K562 (cell line): Measurements from ENCODE around the gene DLGAP1. TPM values are rescaled to one million over a fixed set of nuclear protein-coding genes. Genes with fewer than 3 reads are reported as not detected.

Experiments used
- ATAC-seq: fragments of 200-7000 bp; cut with Tn5 transposase; 3 replicates; pipeline ENCODE4 v1.9.1; 2020; ENCODE audit warnings: moderate library complexity
- BruUV-seq: library from RNA; stranded (reverse); fragments of 400-500 nt; replicated peaks from 2 replicates; lab custom pipeline; 2021; lab: Mats Ljungman, UMichigan
- CTCF ChIA-PET: fragments of 300-600 bp; formaldehyde crosslinking; extraction: SDS; loops from one replicate; lab custom pipeline; 2021; ENCODE audit warnings: low intra/inter-chr PET ratio; lab: Yijun Ruan, JAX
- POLR2A ChIA-PET: fragments of 300-600, 350-650 bp; sonication (Branson Sonifier 250); formaldehyde crosslinking; extraction: SDS; loops from one replicate; lab custom pipeline; 2021; ENCODE audit warnings: antibody characterized with exemption, inconsistent platforms; lab: Yijun Ruan, JAX
- DNase-seq, 4 experiments: peaks; one replicate each; pipeline versions ENCODE4 v3.0.0 to v3.0.0-alpha.2; 2011 to 2018; ENCODE audit warnings: low spot score in 3 of 4, mixed read lengths in 3 of 4; ENCODE audit errors: extremely low read depth in 1 of 4
- FAIRE-seq: peaks from 2 replicates; lab custom pipeline; 2011; peaks lifted over from hg19 to GRCh38; lab: Jason Lieb, UNC
- H2AFZ ChIP-seq: 2 replicates; pipeline ENCODE4 v1.6.0; 2011; ENCODE audit warnings: low read depth, low read length, control low read depth, inconsistent platforms
- H3K27ac ChIP-seq: fragments of 200-600 bp; 3 replicates; pipeline ENCODE4 v1.8.0; 2011; ENCODE audit warnings: low read depth, mild to moderate bottlenecking, control low read depth, inconsistent platforms, low read length, moderate library complexity, mixed read lengths; ENCODE audit errors: extremely low read depth
- H3K27me3 ChIP-seq, 2 experiments: fragments of 300-600 bp in 1 of 2; 2 replicates in 1 of 2; 3 replicates in 1 of 2; pipeline versions ENCODE4 v1.6.0 to v1.8.0; 2011; ENCODE audit warnings: inconsistent platforms in 2 of 2, low read length in 2 of 2, mild to moderate bottlenecking in 1 of 2, mixed read lengths in 1 of 2, moderate library complexity in 1 of 2; ENCODE audit not compliant: control insufficient read depth in 2 of 2, insufficient read depth in 2 of 2
- H3K36me3 ChIP-seq: fragments of 300-600 bp; 3 replicates; pipeline ENCODE4 v1.8.0; 2011; ENCODE audit warnings: mild to moderate bottlenecking, low read length, inconsistent platforms; ENCODE audit not compliant: control insufficient read depth, insufficient read depth
- H3K4me1 ChIP-seq, 2 experiments: fragments of 200-600 bp in 1 of 2; replicated peaks in 1 of 2; 2 replicates in 1 of 2; 3 replicates in 1 of 2; pipeline versions ENCODE4 v1.5.1 to v1.8.0; 2011; ENCODE audit warnings: inconsistent platforms in 2 of 2, low read length in 2 of 2, mild to moderate bottlenecking in 1 of 2, mixed read lengths in 1 of 2, moderate library complexity in 1 of 2; ENCODE audit not compliant: control insufficient read depth in 2 of 2, insufficient read depth in 2 of 2
- H3K4me2 ChIP-seq: 2 replicates; pipeline ENCODE4 v1.6.1; 2011; ENCODE audit warnings: low read length, control low read depth, inconsistent platforms, mixed read lengths; ENCODE audit not compliant: insufficient read depth
- H3K4me3 ChIP-seq: fragments of 200-600 bp; sonication (generic), shearing (Covaris generic); 2 replicates; pipeline ENCODE4 v1.5.1; 2016; ENCODE audit warnings: control low read depth, inconsistent platforms
- H3K79me2 ChIP-seq: fragments of 200-600 bp; 3 replicates; pipeline ENCODE4 v1.8.0; 2011; ENCODE audit warnings: low read length, inconsistent platforms; ENCODE audit not compliant: control insufficient read depth, insufficient read depth
- H3K9ac ChIP-seq, 2 experiments: 2 replicates each; pipeline versions ENCODE4 v1.6.0 to v1.6.1; 2011; ENCODE audit warnings: low read depth in 2 of 2, low read length in 2 of 2, control low read depth in 1 of 2, inconsistent platforms in 1 of 2, mild to moderate bottlenecking in 1 of 2, mixed read lengths in 1 of 2; ENCODE audit not compliant: insufficient read depth in 1 of 2
- H3K9me1 ChIP-seq: one replicate; pipeline ENCODE4 v1.6.0; 2011; ENCODE audit warnings: inconsistent platforms, mild to moderate bottlenecking, low read length, moderate library complexity; ENCODE audit not compliant: control insufficient read depth, insufficient read depth
- H3K9me3 ChIP-seq: replicated peaks from 2 replicates; pipeline ENCODE4 v1.5.1; 2011; ENCODE audit warnings: low read depth, low read length, inconsistent platforms; ENCODE audit not compliant: control insufficient read depth, insufficient read depth
- H4K20me1 ChIP-seq: replicated peaks from 2 replicates; pipeline ENCODE4 v1.6.1; 2011; ENCODE audit warnings: low read length, inconsistent platforms, mixed read lengths; ENCODE audit not compliant: control insufficient read depth, insufficient read depth
- E2F3 ChIP-seq: fragments of 250-450 bp; sonication (Bioruptor Pico); IDR thresholded peaks from 2 replicates; pipeline ENCODE4 v1.4.0; 2020; ENCODE audit warnings: mild to moderate bottlenecking
- ESRRA ChIP-seq: fragments of 450-650 bp; IDR thresholded peaks from 2 replicates; pipeline ENCODE4 v1.6.1; 2014; ENCODE audit warnings: low read depth, mild to moderate bottlenecking, moderate library complexity, borderline replicate concordance
- FOXP1 ChIP-seq: sonication (generic); formaldehyde crosslinking; IDR thresholded peaks from 2 replicates; pipeline ENCODE4 v1.8.0; 2022; ENCODE audit warnings: mild to moderate bottlenecking, missing genetic modification reagents
- GMEB1 ChIP-seq: fragments of 250-450 bp; sonication (Bioruptor Pico); IDR thresholded peaks from 2 replicates; pipeline ENCODE4 v1.4.0; 2020; ENCODE audit warnings: mild to moderate bottlenecking
- HMBOX1 ChIP-seq: sonication (generic); IDR thresholded peaks from 2 replicates; pipeline ENCODE4 v1.6.1; 2016
- PPARD ChIP-seq: fragments of 250-450 bp; sonication (Bioruptor Pico); IDR thresholded peaks from 2 replicates; pipeline ENCODE4 v1.8.0; 2022; ENCODE audit warnings: inconsistent platforms, mild to moderate bottlenecking, moderate library complexity
- RBM39 ChIP-seq: fragments of 200-400 bp; formaldehyde crosslinking; optimal IDR thresholded peaks from 2 replicates; pipeline ENCODE3; 2018; ENCODE audit warnings: low read depth, low read length
- RCOR1 ChIP-seq, 2 experiments: IDR thresholded peaks; 2 replicates each; pipeline ENCODE4 v1.6.1; 2012; ENCODE audit warnings: low read depth in 2 of 2, low read length in 2 of 2, borderline replicate concordance in 1 of 2, improper control_type of control experiment in 1 of 2
- ZC3H8 ChIP-seq: fragments of 450-650 bp; IDR thresholded peaks from 2 replicates; pipeline ENCODE4 v1.6.1; 2017
- ZNF165 ChIP-seq: fragments of 250-450 bp; sonication (Bioruptor Pico); IDR thresholded peaks from 2 replicates; pipeline ENCODE4 v1.4.0; 2020; ENCODE audit warnings: borderline replicate concordance
- WGBS: fragments of 100-300 bp; shearing (Covaris generic); methylation state at CpG from one replicate; pipeline ENCODE4 v1.1.6; 2016; ENCODE audit warnings: low coverage, mixed read lengths; ENCODE audit not compliant: insufficient coverage; ENCODE audit errors: missing lambda C conversion rate; 5-methylcytosine and 5-hydroxymethylcytosine counted together
- in situ Hi-C: fragments of 300-500 bp; cut with MboI; formaldehyde crosslinking; loops from 4 replicates; pipeline ENCODE4 v1.15.0; 2018; ENCODE audit warnings: inconsistent platforms, mixed read lengths
- intact Hi-C: fragments of 100-400 bp; cut with micrococcal nuclease; formaldehyde crosslinking; loops from 2 replicates; pipeline ENCODE4 v1.14.2; 2022
- polyA plus RNA-seq, 8 experiments: library from polyadenylated mRNA; depleted of rRNA in 4 of 8; stranded (reverse) in 5 of 8; unstranded in 3 of 8; fragments of >200 nt; fragmentation: Nextera tagmentation in 2 of 8; fragmentation: Illumina TruSeq in 1 of 8; extraction: Ambion mirVana in 2 of 8; extraction: Trizol in 1 of 8; gene quantifications; 2 replicates each; pipeline versions ENCODE4 v1.2.1 to v1.2.3, GENCODE V29; 2011 to 2014; ENCODE audit warnings: inconsistent platforms in 1 of 8, missing spikeins in 1 of 8
- total RNA-seq, 7 experiments: library from RNA; depleted of rRNA in 6 of 7; stranded (reverse); fragments of >200 nt in 6 of 7; fragmentation: Illumina TruSeq in 2 of 7; extraction: Trizol in 2 of 7; gene quantifications; 2 replicates each; pipeline versions ENCODE4 v1.2.1 to v1.2.3, GENCODE V29; 2011 to 2021; ENCODE audit warnings: low replicate concordance in 1 of 7
- TF ChIP-seq, protein P1 (sequence below): fragments of 250-450 bp; sonication (Bioruptor Pico); IDR thresholded peaks from 2 replicates; pipeline ENCODE4 v1.5.0; 2021
- TF ChIP-seq, protein P2 (sequence below): fragments of 450-650 bp; formaldehyde crosslinking; conservative IDR thresholded peaks from 2 replicates; pipeline ENCODE4 v1.4.0; 2022; ENCODE audit warnings: mild to moderate bottlenecking, missing genetic modification characterization

DLGAP1 gene
- total and polyA plus RNA-seq, 9 of the 15 experiments (the other 6 are each of a cell fraction or from before 2014, with no cell fraction given) = 0.04 to 0.22 (median 0.08) TPM

DNA sequence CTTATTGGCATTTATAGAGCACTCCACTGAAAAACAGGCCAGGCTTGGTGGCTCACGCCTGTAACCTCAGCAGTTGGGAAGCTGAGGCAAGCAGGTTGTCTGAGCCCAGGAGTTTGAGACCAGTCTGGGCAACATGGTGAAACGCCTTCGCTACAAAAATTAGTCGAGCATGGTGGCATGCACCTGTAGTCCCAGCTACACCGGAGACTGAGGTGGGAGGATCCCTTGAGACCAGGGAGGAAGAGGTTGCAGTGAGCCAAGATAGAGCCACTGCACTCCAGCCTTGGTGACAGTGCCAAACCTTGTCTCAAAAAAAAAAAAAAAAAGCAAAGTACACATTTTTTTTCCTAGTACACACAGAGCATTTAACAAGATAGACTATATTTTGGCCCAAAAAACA, 909.0 kb downstream of the DLGAP1 start:
- no peaks in the 10 kb centered on the region for H3K36me3 ChIP-seq
- WGBS = 54% methylated on average over 5 of the region's 5 CpGs
- no peak overlapping the region for H2AFZ ChIP-seq
- H3K4me3 ChIP-seq = no peak overlapping the region
- ATAC-seq (no peak), FAIRE-seq (no peak), DNase-seq (no peak)
- TF ChIP-seq, protein P1, sequence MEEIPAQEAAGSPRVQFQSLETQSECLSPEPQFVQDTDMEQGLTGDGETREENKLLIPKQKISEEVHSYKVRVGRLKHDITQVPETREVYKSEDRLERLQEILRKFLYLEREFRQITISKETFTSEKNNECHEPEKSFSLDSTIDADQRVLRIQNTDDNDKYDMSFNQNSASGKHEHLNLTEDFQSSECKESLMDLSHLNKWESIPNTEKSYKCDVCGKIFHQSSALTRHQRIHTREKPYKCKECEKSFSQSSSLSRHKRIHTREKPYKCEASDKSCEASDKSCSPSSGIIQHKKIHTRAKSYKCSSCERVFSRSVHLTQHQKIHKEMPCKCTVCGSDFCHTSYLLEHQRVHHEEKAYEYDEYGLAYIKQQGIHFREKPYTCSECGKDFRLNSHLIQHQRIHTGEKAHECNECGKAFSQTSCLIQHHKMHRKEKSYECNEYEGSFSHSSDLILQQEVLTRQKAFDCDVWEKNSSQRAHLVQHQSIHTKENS (CRISPR knock-in tag) = no peak
- TF ChIP-seq HMBOX1 = no peak
- TF ChIP-seq, protein P2, sequence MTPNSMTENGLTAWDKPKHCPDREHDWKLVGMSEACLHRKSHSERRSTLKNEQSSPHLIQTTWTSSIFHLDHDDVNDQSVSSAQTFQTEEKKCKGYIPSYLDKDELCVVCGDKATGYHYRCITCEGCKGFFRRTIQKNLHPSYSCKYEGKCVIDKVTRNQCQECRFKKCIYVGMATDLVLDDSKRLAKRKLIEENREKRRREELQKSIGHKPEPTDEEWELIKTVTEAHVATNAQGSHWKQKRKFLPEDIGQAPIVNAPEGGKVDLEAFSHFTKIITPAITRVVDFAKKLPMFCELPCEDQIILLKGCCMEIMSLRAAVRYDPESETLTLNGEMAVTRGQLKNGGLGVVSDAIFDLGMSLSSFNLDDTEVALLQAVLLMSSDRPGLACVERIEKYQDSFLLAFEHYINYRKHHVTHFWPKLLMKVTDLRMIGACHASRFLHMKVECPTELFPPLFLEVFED (CRISPR knock-in tag) = no peak
- no peak for TF ChIP-seq ZC3H8
- TF ChIP-seq GMEB1 (CRISPR knock-in tag) = no peak
- TF ChIP-seq PPARD (CRISPR knock-in tag) = no peak
- no peak for TF ChIP-seq E2F3 (CRISPR knock-in tag)
- no peak for TF ChIP-seq FOXP1
- TF ChIP-seq ZNF165 (CRISPR knock-in tag) = no peak
- no peak for TF ChIP-seq RCOR1 (IDR thresholded peaks at IDR 0.05; ENCODE audit: borderline replicate concordance in 1 of 2, low read depth in 2 of 2, low read length in 2 of 2)
- no peak for TF ChIP-seq RBM39
- no peak for TF ChIP-seq ESRRA
- BruUV-seq = no TSS peak
- intact Hi-C loops (no loop called here), in situ Hi-C loops (no loop called here)
- ChIA-PET POLR2A (interaction anchor here (1.0 to 3.8 kb wide), 2 partner anchors 16 to 49 kb away, joined by 5 to 18 read pairs; no protein-coding TSS in a partner anchor), CTCF (no interaction called here)
- H3K27ac ChIP-seq = no peak overlapping the region
- H3K9me3 ChIP-seq = no peaks in the 10 kb centered on the region
- H3K27me3 ChIP-seq = no peaks in the 10 kb centered on the region
- peaks cover 0 to 10% of the 10 kb centered on the region in 2 experiments; a peak in 2 of 5 replicates for H3K4me1 ChIP-seq
- H3K4me2 ChIP-seq = no peak overlapping the region
- peak overlapping the region in 1 of 2 experiments; percentile 37; a peak in 1 of 4 replicates for H3K9ac ChIP-seq
- H3K9me1 ChIP-seq = no peaks in the 10 kb centered on the region
- H3K79me2 ChIP-seq = no peaks in the 10 kb centered on the region
- H4K20me1 ChIP-seq = no peaks in the 10 kb centered on the region
